Umbilical cord (tissue), 1 donor: Measurements from ENCODE around the gene GTSF1L. TPM values are rescaled to one million over a fixed set of nuclear protein-coding genes. Genes with fewer than 3 reads are reported as not detected.

Source experiments
- total RNA-seq: library from RNA; depleted of rRNA; stranded (reverse); fragments of >200 nt; gene quantifications from one replicate; pipeline ENCODE4 v1.2.3, GENCODE V29; 2014; ENCODE audit warnings: low replicate concordance; ENCODE audit not compliant: insufficient read depth

The GTSF1L gene
- total RNA-seq, 1 donor from 2014 or later, result not detected

Other genes starting within 250 kb of the GTSF1L start
- 11.3 TPM for gene L3MBTL1, start 219.3 kb downstream of the GTSF1L start, total RNA-seq
- gene SGK2, start 168.0 kb downstream of the GTSF1L start, total RNA-seq, result not detected
- 55.4 TPM for gene IFT52, start 136.1 kb downstream of the GTSF1L start, total RNA-seq
- gene MYBL2, start 59.9 kb downstream of the GTSF1L start, total RNA-seq, result 0.24 TPM
- gene TOX2, start 187.8 kb upstream of the GTSF1L start, total RNA-seq, result not detected